Measurements from ENCODE around the gene SLC35A5.

GRCh38 chr3:112629425-112629824, 67.6 kb downstream of the SLC35A5 start:
- TF ChIP-seq CTCF (IDR thresholded peaks at IDR 0.05 in 8 of 11, conservative IDR thresholded peaks at IDR 0.05 in 3 of 11) (no peak), POLR2A (IDR thresholded peaks at IDR 0.05) (no peak), POLR2AphosphoS5 (IDR thresholded peaks at IDR 0.05) (no peak)
